A673 (cell line): ENCODE data around the gene C9orf85. TPM values are rescaled to one million over a fixed set of nuclear protein-coding genes. Genes with fewer than 3 reads are reported as not detected.

Source experiments
- BruUV-seq: library from RNA; stranded (reverse); fragments of 400-500 nt; replicated peaks from 2 replicates; lab custom pipeline; 2021; lab: Mats Ljungman, UMichigan
- CTCF ChIA-PET: fragments of 300-600 bp; sonication (Branson Sonifier 250); formaldehyde crosslinking; loops from one replicate; lab custom pipeline; 2022; ENCODE audit warnings: antibody characterized with exemption; lab: Charles Lee
- POLR2A ChIA-PET: fragments of 300-600 bp; sonication (Branson Sonifier 250); formaldehyde crosslinking; loops from one replicate; lab custom pipeline; 2022; ENCODE audit warnings: antibody characterized with exemption; ENCODE audit not compliant: low non-redundant PET; lab: Charles Lee
- DNase-seq: peaks from one replicate; pipeline ENCODE4 v3.0.0-alpha.2; 2015; ENCODE audit warnings: low spot score
- H3K27ac ChIP-seq: fragments of 200-600 bp; sonication (generic); 2 replicates; pipeline ENCODE4 v1.5.1; 2016; ENCODE audit warnings: mixed run types, low read depth, mild to moderate bottlenecking, mixed read lengths, antibody characterized with exemption, low read length; ENCODE audit not compliant: poor library complexity, severe bottlenecking
- H3K27me3 ChIP-seq: fragments of 200-600 bp; sonication (generic); replicated peaks from 2 replicates; pipeline ENCODE4 v1.6.1; 2017; ENCODE audit warnings: mixed run types, low read depth, mild to moderate bottlenecking, mixed read lengths, antibody characterized with exemption, low read length; ENCODE audit not compliant: insufficient read depth, poor library complexity
- H3K36me3 ChIP-seq: fragments of 200-600 bp; sonication (generic); 2 replicates; pipeline ENCODE4 v1.6.1; 2016; ENCODE audit warnings: mixed run types, mild to moderate bottlenecking, mixed read lengths, antibody characterized with exemption, low read length; ENCODE audit not compliant: insufficient read depth, poor library complexity, severe bottlenecking
- H3K4me1 ChIP-seq: fragments of 200-600 bp; sonication (generic); 2 replicates; pipeline ENCODE4 v1.6.1; 2017; ENCODE audit warnings: mixed run types, mild to moderate bottlenecking, mixed read lengths, antibody characterized with exemption, low read length; ENCODE audit not compliant: insufficient read depth, poor library complexity, severe bottlenecking
- H3K4me3 ChIP-seq: fragments of 200-600 bp; sonication (generic); 2 replicates; pipeline ENCODE4 v1.5.1; 2016; ENCODE audit warnings: low read depth, mixed run types, mild to moderate bottlenecking, mixed read lengths, low read length; ENCODE audit not compliant: poor library complexity, severe bottlenecking
- H3K9me3 ChIP-seq: fragments of 200-600 bp; sonication (generic); 2 replicates; pipeline ENCODE4 v1.6.1; 2016; ENCODE audit warnings: mixed run types, low read depth, mild to moderate bottlenecking, mixed read lengths, antibody characterized with exemption, low read length; ENCODE audit not compliant: poor library complexity, severe bottlenecking
- CTCF ChIP-seq: fragments of 300-800, 200-600 bp; sonication (generic); conservative IDR thresholded peaks from 2 replicates; pipeline ENCODE4 v1.5.1; 2017; ENCODE audit warnings: low read depth, mild to moderate bottlenecking, antibody characterized with exemption, low read length, moderate library complexity, mixed read lengths
- EZH2 ChIP-seq: fragments of 200-600 bp; sonication (generic); IDR thresholded peaks from 2 replicates; pipeline ENCODE4 v1.6.1; 2017; ENCODE audit warnings: borderline replicate concordance, low read depth, mild to moderate bottlenecking, mixed read lengths, antibody characterized with exemption, low read length; ENCODE audit not compliant: poor library complexity, severe bottlenecking
- intact Hi-C: fragments of 100-400 bp; cut with micrococcal nuclease; formaldehyde crosslinking; loops from one replicate; pipeline ENCODE4 v1.10.0; 2022; ENCODE audit not compliant: unreplicated experiment
- total RNA-seq: library from RNA; stranded (reverse); gene quantifications from 2 replicates; pipeline ENCODE4 v1.2.3, GENCODE V29; 2021

Gene C9orf85
- total RNA-seq, 1 experiment from 2014 or later, result 9.4 TPM

GRCh38 chr9:71980266-71981190, 69.1 kb downstream of the C9orf85 start:
- Histone ChIP-seq H3K27ac (no peak overlapping the region), H3K4me3 (no peak overlapping the region), H3K36me3 (no peaks in the 10 kb centered on the region), H3K9me3 (no peaks in the 10 kb centered on the region), H3K4me1 (no peaks in the 10 kb centered on the region), H3K27me3 (no peaks in the 10 kb centered on the region)
- no peak for DNase-seq
- POLR2A ChIA-PET, result interaction anchor here (0.7 kb wide), 1 partner anchor 392 kb away, joined by 3 read pairs; no protein-coding TSS in a partner anchor
- CTCF ChIA-PET, result no interaction called here
- no peak for TF ChIP-seq CTCF
- no peak for TF ChIP-seq EZH2
- no TSS peak for BruUV-seq
- intact Hi-C loops, result no loop called here

- CTCF ChIA-PET, result no interaction called here
Measured at GRCh38 chr9:71981944-71982343, 70.5 kb downstream of the C9orf85 start.

GRCh38 chr9:71984403-71984802, 73.0 kb downstream of the C9orf85 start:
- Histone ChIP-seq H3K4me3 (no peak overlapping the region), H3K4me1 (no peaks in the 10 kb centered on the region), H3K27ac (no peak overlapping the region), H3K9me3 (no peaks in the 10 kb centered on the region), H3K36me3 (no peaks in the 10 kb centered on the region), H3K27me3 (no peaks in the 10 kb centered on the region)
- DNase-seq, result no peak
- POLR2A ChIA-PET, result no interaction called here
- intact Hi-C loops, result no loop called here
- CTCF ChIA-PET, result no interaction called here
- TF ChIP-seq EZH2, result no peak
- TF ChIP-seq CTCF, result no peak
- no TSS peak for BruUV-seq

More at GRCh38 chr9:71981944-71982343, 70.5 kb downstream of the C9orf85 start:
- Histone ChIP-seq H3K9me3 (no peaks in the 10 kb centered on the region), H3K4me1 (no peaks in the 10 kb centered on the region), H3K27me3 (no peaks in the 10 kb centered on the region), H3K4me3 (no peak overlapping the region), H3K36me3 (no peaks in the 10 kb centered on the region), H3K27ac (no peak overlapping the region)
- intact Hi-C loops, result no loop called here
- POLR2A ChIA-PET, result no interaction called here
- BruUV-seq, result no TSS peak
- no peak for DNase-seq
- no peak for TF ChIP-seq CTCF
- no peak for TF ChIP-seq EZH2
